Neuronal stem cell (in vitro differentiated cells): ENCODE results near the gene ZNF512B.

Source experiments
- DNase-seq: peaks from one replicate; pipeline ENCODE4 v3.0.0-alpha.2; 2013; ENCODE audit warnings: low spot score
- H2AFZ ChIP-seq: one replicate; pipeline ENCODE4 v1.6.1; 2013; ENCODE audit warnings: mild to moderate bottlenecking, low read length, inconsistent platforms
- H2AK5ac ChIP-seq: 2 replicates; pipeline ENCODE4 v1.6.1; 2013; ENCODE audit warnings: low read depth, mild to moderate bottlenecking, inconsistent platforms, low read length, moderate library complexity, mixed read lengths
- H2BK120ac ChIP-seq: 2 replicates; pipeline ENCODE4 v1.6.1; 2013; ENCODE audit warnings: low read depth, mild to moderate bottlenecking, inconsistent platforms, low read length, moderate library complexity, mixed read lengths
- H2BK12ac ChIP-seq: one replicate; pipeline ENCODE4 v1.6.1; 2013; ENCODE audit warnings: low read length, inconsistent platforms
- H2BK15ac ChIP-seq: 2 replicates; pipeline ENCODE4 v1.6.1; 2013; ENCODE audit warnings: mild to moderate bottlenecking, low read length, inconsistent platforms, mixed read lengths
- H2BK5ac ChIP-seq: one replicate; pipeline ENCODE4 v1.6.1; 2013; ENCODE audit warnings: inconsistent platforms, mild to moderate bottlenecking, low read length, moderate library complexity
- H3K14ac ChIP-seq: one replicate; pipeline ENCODE4 v1.6.1; 2013; ENCODE audit warnings: low read length, inconsistent platforms
- H3K18ac ChIP-seq: 2 replicates; pipeline ENCODE4 v1.6.1; 2013; ENCODE audit warnings: low read length, inconsistent platforms
- H3K23ac ChIP-seq: 2 replicates; pipeline ENCODE4 v1.6.1; 2013; ENCODE audit warnings: low read depth, mild to moderate bottlenecking, mixed read lengths, low read length, inconsistent platforms; ENCODE audit not compliant: poor library complexity
- H3K27ac ChIP-seq: replicated peaks from 3 replicates; pipeline ENCODE4 v1.5.1; 2013; ENCODE audit warnings: low read length, inconsistent platforms
- H3K27me3 ChIP-seq, 3 experiments: 2 replicates each; pipeline ENCODE4 v1.6.1; 2013; ENCODE audit warnings: low read length in 3 of 3, mild to moderate bottlenecking in 2 of 3, inconsistent platforms in 1 of 3, low read depth in 1 of 3, mixed read lengths in 1 of 3, moderate library complexity in 1 of 3; ENCODE audit not compliant: control insufficient read depth in 3 of 3, insufficient read depth in 3 of 3
- H3K36me3 ChIP-seq, 2 donors: replicated peaks in 1 of 2; 2 replicates each; pipeline ENCODE4 v1.6.1; 2013; ENCODE audit warnings: low read length in 2 of 2; ENCODE audit not compliant: control insufficient read depth in 2 of 2, insufficient read depth in 2 of 2
- H3K4ac ChIP-seq: 2 replicates; pipeline ENCODE4 v1.6.1; 2013; ENCODE audit warnings: inconsistent platforms, mild to moderate bottlenecking, low read length, moderate library complexity
- H3K4me1 ChIP-seq, 2 donors: 1 replicate in 1 of 2; 2 replicates in 1 of 2; pipeline ENCODE4 v1.6.1; 2013; ENCODE audit warnings: low read length in 2 of 2, low read depth in 1 of 2; ENCODE audit not compliant: control insufficient read depth in 2 of 2, insufficient read depth in 1 of 2
- H3K4me2 ChIP-seq: one replicate; pipeline ENCODE4 v1.6.1; 2013; ENCODE audit warnings: mild to moderate bottlenecking, low read length, inconsistent platforms; ENCODE audit not compliant: insufficient read depth, poor library complexity, severe bottlenecking
- H3K4me3 ChIP-seq, 2 donors: 2 replicates each; pipeline ENCODE4 v1.5.1; 2013; ENCODE audit warnings: low read length in 2 of 2, mild to moderate bottlenecking in 2 of 2, inconsistent platforms in 1 of 2, moderate library complexity in 1 of 2
- H3K79me1 ChIP-seq: one replicate; pipeline ENCODE4 v1.6.1; 2013; ENCODE audit warnings: low read depth, mild to moderate bottlenecking, inconsistent platforms, low read length, moderate library complexity
- H3K9ac ChIP-seq: one replicate; pipeline ENCODE4 v1.6.1; 2013; ENCODE audit warnings: mild to moderate bottlenecking, low read depth, low read length, inconsistent platforms; ENCODE audit not compliant: poor library complexity
- H3K9me3 ChIP-seq, 2 donors: replicated peaks in 1 of 2; 2 replicates each; pipeline versions ENCODE3 to v1.6.1; 2013; ENCODE audit warnings: low read length in 2 of 2, mild to moderate bottlenecking in 2 of 2, inconsistent platforms in 1 of 2, low read depth in 1 of 2, mixed read lengths in 1 of 2, moderate library complexity in 1 of 2; ENCODE audit not compliant: control insufficient read depth in 2 of 2, insufficient read depth in 1 of 2
- H4K8ac ChIP-seq: one replicate; pipeline ENCODE4 v1.6.1; 2013; ENCODE audit warnings: low read depth, mild to moderate bottlenecking, inconsistent platforms, low read length, moderate library complexity
- H4K91ac ChIP-seq: one replicate; pipeline ENCODE4 v1.6.1; 2013; ENCODE audit warnings: low read length, low read depth, mild to moderate bottlenecking, inconsistent platforms; ENCODE audit not compliant: poor library complexity
- WGBS, 2 donors: extraction: QIAGEN DNeasy Blood & Tissue Kit; methylation state at CpG; one replicate each; pipeline ENCODE4 v1.1.7; 2013; ENCODE audit warnings: missing lambda C conversion rate in 2 of 2, mixed read lengths in 1 of 2; ENCODE audit not compliant: insufficient read length in 2 of 2, insufficient replicate concordance in 1 of 2; ENCODE audit errors: extremely low coverage in 2 of 2; 5-methylcytosine and 5-hydroxymethylcytosine counted together

Gene ZNF512B

DNA sequence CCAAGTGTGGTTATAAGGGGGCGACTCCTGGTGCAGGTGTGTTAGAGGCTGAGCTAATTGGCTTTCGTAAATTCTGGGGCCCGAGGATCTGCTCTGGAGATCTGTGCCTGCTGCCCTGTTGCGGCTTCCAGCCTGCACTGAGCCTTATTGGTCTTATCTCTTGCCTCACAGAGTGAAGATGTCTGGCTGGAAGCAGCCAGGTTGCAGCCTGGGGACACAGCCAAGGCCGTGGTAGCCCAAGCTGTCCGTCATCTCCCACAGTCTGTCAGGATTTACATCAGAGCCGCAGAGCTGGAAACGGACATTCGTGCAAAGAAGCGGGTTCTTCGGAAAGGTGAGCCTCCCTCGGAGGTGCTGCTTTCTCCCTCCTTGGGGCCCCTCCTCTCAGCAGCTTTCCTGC, 31.2 kb upstream of the ZNF512B start:
- Histone ChIP-seq H2BK12ac (no peak overlapping the region), H3K4me3 (peak overlapping the region in 1 of 2 donors; percentile 25), H3K27ac (no peak overlapping the region), H2AK5ac (no peak overlapping the region), H3K79me1 (no peaks in the 10 kb centered on the region), H3K4ac (no peak overlapping the region), H3K36me3 (peaks cover 50 to 78% of the 10 kb centered on the region in 2 donors), H3K14ac (no peak overlapping the region), H2BK15ac (no peak overlapping the region), H3K4me1 (no peaks in the 10 kb centered on the region), H3K27me3 (no peaks in the 10 kb centered on the region), H2AFZ (no peak overlapping the region), H3K4me2 (no peak overlapping the region), H3K18ac (no peak overlapping the region), H2BK5ac (no peak overlapping the region), H3K9me3 (peaks cover 0 to 2% of the 10 kb centered on the region in 2 donors), H4K91ac (no peak overlapping the region), H3K9ac (no peak overlapping the region), H3K23ac (no peak overlapping the region), H4K8ac (no peak overlapping the region), H2BK120ac (no peak overlapping the region)
- WGBS, 2 donors = no CpG with 5 or more reads among the region's 12 CpGs
- no peak for DNase-seq

DNA sequence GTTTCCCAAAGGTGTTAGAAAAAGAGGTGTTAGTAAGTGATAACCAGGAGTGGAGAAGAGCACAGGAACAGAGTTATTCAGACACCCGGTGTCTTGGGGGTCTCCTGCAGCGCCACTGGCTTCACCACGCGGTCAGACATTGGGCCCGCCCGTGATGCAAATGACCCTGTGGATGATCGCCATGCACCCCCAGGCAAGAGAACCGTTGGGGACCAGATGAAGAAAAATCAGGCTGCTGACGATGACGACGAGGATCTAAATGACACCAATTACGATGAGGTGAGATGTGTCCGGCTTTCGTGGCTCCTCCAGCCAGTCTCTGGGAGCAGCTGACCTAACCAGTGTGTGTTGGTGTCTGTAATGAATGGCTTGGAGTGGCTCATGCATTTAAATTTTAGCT, 13.2 kb upstream of the ZNF512B start:
- no CpG with 5 or more reads among the region's 14 CpGs for WGBS, 2 donors
- H2BK5ac ChIP-seq = no peak overlapping the region
- H4K8ac ChIP-seq = no peak overlapping the region
- no peak overlapping the region for H3K27ac ChIP-seq
- peak overlapping the region; percentile 30 for H3K9ac ChIP-seq
- H2AFZ ChIP-seq = no peak overlapping the region
- H3K9me3 ChIP-seq = no peaks in the 10 kb centered on the region
- peaks cover 0 to 3% (median 0%) of the 10 kb centered on the region in 3 experiments for H3K27me3 ChIP-seq
- H3K79me1 ChIP-seq = peaks cover 10% of the 10 kb centered on the region
- no peak overlapping the region for H2AK5ac ChIP-seq
- H2BK120ac ChIP-seq = no peak overlapping the region
- peaks cover 20 to 54% of the 10 kb centered on the region in 2 donors for H3K36me3 ChIP-seq
- DNase-seq = no peak
- no peak overlapping the region for H2BK15ac ChIP-seq
- H3K4me2 ChIP-seq = no peak overlapping the region
- no peak overlapping the region for H3K14ac ChIP-seq
- H3K4me1 ChIP-seq = peaks cover 11 to 14% of the 10 kb centered on the region in 2 donors
- no peak overlapping the region for H4K91ac ChIP-seq
- H3K4me3 ChIP-seq = no peak overlapping the region
- H2BK12ac ChIP-seq = no peak overlapping the region
- H3K18ac ChIP-seq = no peak overlapping the region
- H3K23ac ChIP-seq = no peak overlapping the region
- no peak overlapping the region for H3K4ac ChIP-seq

DNA sequence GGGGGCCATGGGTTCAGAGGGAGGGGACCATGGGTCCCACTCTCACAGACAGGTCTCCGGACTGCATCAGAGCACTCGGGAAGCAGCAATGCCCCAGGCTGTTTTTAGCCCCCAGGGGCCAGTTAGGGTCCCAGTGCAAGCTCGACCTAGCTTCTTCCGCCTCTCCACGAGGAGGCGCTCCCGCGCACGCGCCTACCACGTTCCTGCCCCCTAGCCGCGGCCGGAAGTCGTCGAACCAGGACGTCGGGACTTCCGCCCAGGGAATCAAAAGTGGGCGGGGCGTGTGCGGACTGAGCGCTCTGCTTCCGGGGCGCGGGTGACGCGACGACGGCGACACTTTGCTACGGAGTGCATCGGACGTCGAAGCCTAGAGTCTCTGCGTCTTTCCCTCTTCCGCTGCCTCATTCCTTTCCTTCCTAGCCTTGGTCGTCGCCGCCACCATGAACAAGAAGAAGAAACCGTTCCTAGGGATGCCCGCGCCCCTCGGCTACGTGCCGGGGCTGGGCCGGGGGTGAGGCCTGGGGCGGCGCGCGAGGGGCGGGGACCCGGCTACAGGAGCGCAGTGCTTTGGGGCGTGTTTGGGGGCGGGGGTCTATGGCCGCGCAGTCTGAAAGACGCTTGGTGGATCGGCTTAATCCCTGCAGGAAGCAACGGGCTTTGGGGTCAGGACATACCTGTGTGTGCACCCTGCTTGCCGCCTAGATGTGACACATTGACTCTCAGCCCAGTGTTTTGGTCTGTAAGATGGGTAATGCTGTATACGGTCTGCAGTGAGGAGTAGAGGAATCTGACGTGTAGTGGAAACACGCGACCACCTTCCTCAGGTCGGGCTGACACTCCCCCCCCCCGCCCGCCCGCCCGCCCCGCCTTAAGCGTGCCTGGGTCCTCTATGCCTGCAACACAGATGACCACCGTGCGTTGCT, 11.3 kb upstream of the ZNF512B start, which contains the start of gene PRPF6:
Gene PRPF6 (plus strand): TSS at position 327 of the 923 bp plus-strand sequence. CDS start 114 bp downstream, at position 441.
- DNase-seq = peak; percentile 92
- H2AFZ ChIP-seq = peak within 1 kb of the TSS; percentile 88
- H3K4me2 ChIP-seq = peak within 1 kb of the TSS; percentile 99
- H3K23ac ChIP-seq = peak within 1 kb of the TSS; percentile 98
- peaks cover 16 to 37% of the 10 kb centered on the region in 2 donors for H3K36me3 ChIP-seq
- H3K18ac ChIP-seq = peak within 1 kb of the TSS; percentile 97
- H2BK5ac ChIP-seq = peak within 1 kb of the TSS; percentile 77
- peak within 1 kb of the TSS; percentile 99 for H2AK5ac ChIP-seq
- peak within 1 kb of the TSS; percentile 86 for H2BK15ac ChIP-seq
- H4K8ac ChIP-seq = peak within 1 kb of the TSS; percentile 98
- peak within 1 kb of the TSS; percentile 93 for H3K9ac ChIP-seq
- peak within 1 kb of the TSS; percentile 94 for H4K91ac ChIP-seq
- no CpG with 5 or more reads among the region's 75 CpGs for WGBS, 2 donors
- H3K27ac ChIP-seq = peak within 1 kb of the TSS; percentile 85
- H2BK12ac ChIP-seq = peak within 1 kb of the TSS; percentile 99
- peak within 1 kb of the TSS; percentile 95 for H2BK120ac ChIP-seq
- peak within 1 kb of the TSS; percentile 92 to 93 for H3K4me3 ChIP-seq
- H3K4me1 ChIP-seq = peaks cover 11 to 14% of the 10 kb centered on the region in 2 donors
- H3K4ac ChIP-seq = peak within 1 kb of the TSS; percentile 91
- no peaks in the 10 kb centered on the region for H3K9me3 ChIP-seq
- peaks cover 10% of the 10 kb centered on the region for H3K79me1 ChIP-seq
- H3K27me3 ChIP-seq = peaks cover 0 to 3% (median 0%) of the 10 kb centered on the region in 3 experiments
- H3K14ac ChIP-seq = peak within 1 kb of the TSS; percentile 96

DNA sequence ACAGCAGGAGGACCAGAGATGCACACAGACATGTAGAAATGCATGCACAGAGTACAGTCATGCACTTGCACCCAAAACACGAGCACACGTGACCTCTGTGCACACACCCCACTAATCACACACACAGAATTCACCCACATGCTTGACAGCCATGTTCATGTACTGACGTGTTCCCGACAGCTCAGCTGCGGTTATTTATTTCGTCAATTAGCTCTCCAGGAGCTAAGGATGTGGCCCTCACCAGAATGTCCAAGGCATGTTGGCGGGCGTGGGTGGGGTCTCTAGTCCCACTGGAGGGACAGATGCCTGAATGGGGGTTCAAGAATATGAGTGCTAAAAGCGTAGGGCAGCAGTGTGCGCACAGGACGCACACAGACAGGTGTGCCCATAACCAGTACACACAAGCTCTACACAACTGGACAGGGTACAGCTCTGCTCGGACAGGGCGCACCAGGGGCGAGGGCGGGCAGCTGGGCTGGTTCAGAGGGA, 10.6 kb upstream of the ZNF512B start:
- H2BK12ac ChIP-seq = peak overlapping the region; percentile 99
- H3K4me1 ChIP-seq = peaks cover 11 to 14% of the 10 kb centered on the region in 2 donors
- H3K18ac ChIP-seq = peak overlapping the region; percentile 95
- H3K4ac ChIP-seq = peak overlapping the region; percentile 77
- peak overlapping the region; percentile 51 for H3K9ac ChIP-seq
- H3K4me2 ChIP-seq = peak overlapping the region; percentile 99
- H2BK15ac ChIP-seq = peak overlapping the region; percentile 86
- H3K4me3 ChIP-seq = peak overlapping the region; percentile 84 to 93
- H2AFZ ChIP-seq = peak overlapping the region; percentile 88
- H2BK5ac ChIP-seq = peak overlapping the region; percentile 77
- H4K8ac ChIP-seq = peak overlapping the region; percentile 98
- peak overlapping the region; percentile 99 for H2AK5ac ChIP-seq
- peaks cover 10% of the 10 kb centered on the region for H3K79me1 ChIP-seq
- H3K27ac ChIP-seq = no peak overlapping the region
- H4K91ac ChIP-seq = peak overlapping the region; percentile 49
- H3K14ac ChIP-seq = peak overlapping the region; percentile 96
- H3K36me3 ChIP-seq = peaks cover 16 to 32% of the 10 kb centered on the region in 2 donors
- peak overlapping the region; percentile 98 for H3K23ac ChIP-seq
- peaks cover 0 to 3% (median 0%) of the 10 kb centered on the region in 3 experiments for H3K27me3 ChIP-seq
- no peak for DNase-seq
- no peaks in the 10 kb centered on the region for H3K9me3 ChIP-seq
- H2BK120ac ChIP-seq = peak overlapping the region; percentile 95
- no CpG with 5 or more reads among the region's 15 CpGs for WGBS, 2 donors
